Bronchial epithelial cell (primary cell): Measurements from ENCODE around the gene GRN. TPM values are rescaled to one million over a fixed set of nuclear protein-coding genes. Genes with fewer than 3 reads are reported as not detected.

Experiments
- DNase-seq: peaks from one replicate; pipeline ENCODE4 v3.0.0-alpha.2; 2010; ENCODE audit warnings: low read depth
- FAIRE-seq: peaks from 2 replicates; lab custom pipeline; 2011; peaks lifted over from hg19 to GRCh38; lab: Jason Lieb, UNC
- H3K27me3 ChIP-seq: 2 replicates; pipeline ENCODE4 v1.5.1; 2011; ENCODE audit warnings: low read length; ENCODE audit not compliant: control insufficient read depth, insufficient read depth
- H3K36me3 ChIP-seq: 2 replicates; pipeline ENCODE4 v1.5.1; 2011; ENCODE audit warnings: low read length; ENCODE audit not compliant: control insufficient read depth, insufficient read depth
- H3K4me3 ChIP-seq: 2 replicates; pipeline ENCODE4 v1.5.1; 2011; ENCODE audit warnings: mild to moderate bottlenecking, low read depth, low read length, control low read depth
- total RNA-seq: library from RNA; depleted of rRNA; stranded (reverse); fragments of >200 nt; gene quantifications from 2 replicates; pipeline ENCODE4 v1.2.1, GENCODE V29; 2014
- TF ChIP-seq, protein P1 (sequence below): IDR thresholded peaks from 2 replicates; pipeline ENCODE4 v1.5.1; 2011; ENCODE audit warnings: mild to moderate bottlenecking, moderate library complexity, low read length, control low read depth, inconsistent platforms; ENCODE audit not compliant: insufficient read depth, severe bottlenecking

The GRN gene
- total RNA-seq, 1 donor from 2014 or later = 200 TPM

DNA sequence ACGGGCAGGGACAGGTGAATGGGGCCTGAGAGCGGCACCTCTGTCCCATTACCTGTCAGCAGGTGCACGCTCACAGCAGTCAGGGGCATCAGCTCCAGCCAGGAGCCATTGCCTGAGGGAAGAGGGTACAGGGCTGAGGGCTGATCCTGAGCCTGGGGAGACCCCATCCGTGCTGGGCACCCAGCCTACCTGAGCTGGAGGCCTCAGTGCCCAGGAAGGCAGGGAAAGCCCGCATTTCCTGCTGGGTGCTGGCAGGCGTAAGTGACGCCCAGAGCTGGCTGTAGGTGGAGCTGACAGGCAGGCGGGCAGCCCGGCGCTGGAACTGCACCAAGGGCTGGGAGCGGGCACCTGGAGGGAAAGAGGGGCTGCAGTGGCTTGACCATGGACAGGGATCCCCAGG, 11.1 kb downstream of the GRN start:
- TF ChIP-seq, protein P1, sequence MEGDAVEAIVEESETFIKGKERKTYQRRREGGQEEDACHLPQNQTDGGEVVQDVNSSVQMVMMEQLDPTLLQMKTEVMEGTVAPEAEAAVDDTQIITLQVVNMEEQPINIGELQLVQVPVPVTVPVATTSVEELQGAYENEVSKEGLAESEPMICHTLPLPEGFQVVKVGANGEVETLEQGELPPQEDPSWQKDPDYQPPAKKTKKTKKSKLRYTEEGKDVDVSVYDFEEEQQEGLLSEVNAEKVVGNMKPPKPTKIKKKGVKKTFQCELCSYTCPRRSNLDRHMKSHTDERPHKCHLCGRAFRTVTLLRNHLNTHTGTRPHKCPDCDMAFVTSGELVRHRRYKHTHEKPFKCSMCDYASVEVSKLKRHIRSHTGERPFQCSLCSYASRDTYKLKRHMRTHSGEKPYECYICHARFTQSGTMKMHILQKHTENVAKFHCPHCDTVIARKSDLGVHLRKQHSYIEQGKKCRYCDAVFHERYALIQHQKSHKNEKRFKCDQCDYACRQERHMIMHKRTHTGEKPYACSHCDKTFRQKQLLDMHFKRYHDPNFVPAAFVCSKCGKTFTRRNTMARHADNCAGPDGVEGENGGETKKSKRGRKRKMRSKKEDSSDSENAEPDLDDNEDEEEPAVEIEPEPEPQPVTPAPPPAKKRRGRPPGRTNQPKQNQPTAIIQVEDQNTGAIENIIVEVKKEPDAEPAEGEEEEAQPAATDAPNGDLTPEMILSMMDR = no peak
- no peak overlapping the region for H3K4me3 ChIP-seq
- peaks cover 15% of the 10 kb centered on the region for H3K36me3 ChIP-seq
- no peak for DNase-seq
- no peak for FAIRE-seq
- no peaks in the 10 kb centered on the region for H3K27me3 ChIP-seq

DNA sequence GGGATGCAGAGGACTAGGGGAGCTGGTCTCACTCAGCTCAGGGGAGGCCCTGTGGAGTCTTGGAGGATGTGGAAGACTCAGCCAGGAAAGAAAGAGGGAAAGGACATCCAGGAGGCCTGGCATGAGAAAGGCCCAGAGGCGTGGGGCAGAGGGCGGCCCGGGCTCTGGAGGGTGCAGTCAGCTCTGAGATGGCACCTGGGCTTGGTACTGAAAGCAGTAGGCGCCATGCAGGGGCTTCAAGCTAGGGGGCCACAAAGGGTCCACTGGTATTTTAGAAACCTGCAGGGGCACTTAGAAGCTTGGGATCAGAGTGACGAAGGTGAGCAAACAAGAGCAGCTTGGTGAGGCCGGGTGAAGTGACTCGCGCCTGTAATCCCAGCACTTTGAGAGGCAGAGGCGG, 13.0 kb downstream of the GRN start:
- H3K4me3 ChIP-seq = no peak overlapping the region
- no peaks in the 10 kb centered on the region for H3K36me3 ChIP-seq
- FAIRE-seq (no peak), DNase-seq (no peak)
- H3K27me3 ChIP-seq = peaks cover 4% of the 10 kb centered on the region
- TF ChIP-seq, protein P1 = no peak

DNA sequence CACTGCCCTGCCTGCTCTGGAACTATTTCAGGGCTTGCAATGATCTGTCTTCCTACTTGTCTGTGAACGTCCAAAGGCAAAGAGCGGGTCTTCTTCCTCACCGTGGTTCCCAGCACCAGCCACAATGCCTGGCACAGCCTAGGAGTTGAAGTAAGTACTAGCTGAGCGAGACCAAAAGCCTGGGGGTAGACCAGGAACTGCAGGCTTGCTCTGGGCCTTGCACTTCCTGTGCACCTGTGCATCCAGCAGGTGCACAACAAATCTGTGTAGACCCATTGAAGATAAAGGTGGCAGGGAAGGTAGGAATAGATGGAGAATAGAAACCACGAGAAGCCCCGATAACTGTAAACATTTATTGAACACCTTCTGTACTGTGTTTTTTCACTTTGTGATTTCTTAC, 13.9 kb downstream of the GRN start:
- Histone ChIP-seq H3K27me3 (peaks cover 4% of the 10 kb centered on the region), H3K4me3 (no peak overlapping the region), H3K36me3 (no peaks in the 10 kb centered on the region)
- TF ChIP-seq, protein P1 = no peak
- FAIRE-seq (no peak), DNase-seq (no peak)

DNA sequence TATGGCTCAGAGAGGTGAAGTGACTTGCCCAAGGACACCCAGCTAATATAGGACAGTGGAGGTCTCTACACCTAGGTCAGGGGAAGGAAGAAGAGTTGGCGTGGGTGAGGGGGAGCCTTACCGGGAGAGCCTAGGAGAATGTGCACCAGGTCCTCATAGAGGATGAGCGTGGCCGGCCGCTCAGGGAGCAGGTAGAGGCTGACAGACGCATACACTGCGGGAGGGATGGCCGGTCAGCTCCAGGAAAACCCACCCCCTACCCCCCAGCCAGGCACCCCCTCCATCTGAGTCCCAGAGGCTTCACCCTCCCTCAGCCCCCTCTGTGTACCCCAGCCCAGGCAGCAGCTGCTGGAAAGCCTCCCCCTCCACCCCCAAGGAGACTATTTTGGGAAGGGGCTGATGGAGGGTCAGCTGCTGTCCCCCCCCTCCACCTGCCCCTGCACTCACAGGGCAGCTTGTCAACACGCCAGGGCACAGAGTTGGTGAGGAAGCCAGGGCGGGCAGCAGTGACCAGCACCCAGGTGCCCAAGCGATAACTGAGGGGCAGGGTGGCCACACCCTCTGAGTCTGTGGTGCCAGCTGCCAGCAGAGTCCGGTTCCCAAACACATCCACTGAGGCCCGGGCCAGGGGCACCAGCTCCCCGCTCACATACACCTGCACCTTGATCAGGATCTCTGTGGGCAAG, 14.5 kb downstream of the GRN start:
- Histone ChIP-seq H3K36me3 (no peaks in the 10 kb centered on the region), H3K27me3 (peaks cover 4% of the 10 kb centered on the region), H3K4me3 (no peak overlapping the region)
- no peak for DNase-seq
- no peak for FAIRE-seq
- TF ChIP-seq, protein P1 = no peak

DNA sequence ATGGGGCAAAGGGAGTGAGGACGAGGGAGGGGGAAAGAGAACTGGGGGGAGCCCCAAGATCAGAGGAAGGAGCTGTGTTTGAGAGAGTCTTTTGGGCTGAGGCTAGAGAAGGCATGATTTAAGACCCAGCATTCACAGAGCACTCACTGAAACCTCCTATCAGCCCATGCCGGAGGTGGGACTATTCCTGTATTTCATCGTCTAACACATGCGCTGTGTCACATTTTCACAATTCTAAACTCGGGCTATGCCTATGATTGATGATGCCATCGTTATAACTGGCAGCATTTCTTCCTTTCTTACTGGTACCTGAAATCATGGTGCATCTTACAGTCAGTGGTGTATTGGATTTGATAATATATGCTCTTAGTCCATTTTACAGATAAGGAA, 15.0 kb downstream of the GRN start:
- H3K4me3 ChIP-seq = no peak overlapping the region
- no peak for DNase-seq
- H3K36me3 ChIP-seq = no peaks in the 10 kb centered on the region
- H3K27me3 ChIP-seq = peaks cover 4% of the 10 kb centered on the region
- TF ChIP-seq, protein P1 = no peak
- FAIRE-seq = no peak

DNA sequence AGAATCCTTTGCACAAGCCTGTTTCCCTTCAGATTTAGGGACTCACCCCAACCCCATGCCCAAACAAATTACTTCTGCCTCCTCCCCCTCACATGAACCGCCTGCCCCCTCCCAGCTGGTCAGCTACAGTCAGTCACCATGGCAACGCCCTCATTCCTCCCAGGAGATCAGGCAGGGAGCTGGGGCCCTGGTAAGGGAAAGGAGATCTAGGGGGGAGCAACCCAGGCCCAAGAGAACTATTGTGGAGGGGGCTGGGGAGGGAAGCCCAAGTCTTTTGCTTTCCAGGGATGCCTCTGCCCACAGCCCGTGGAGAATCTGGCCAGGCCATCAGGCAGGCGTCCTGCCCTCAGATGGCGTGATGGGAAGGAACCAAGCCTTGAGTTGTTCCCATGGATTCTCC, 15.7 kb downstream of the GRN start:
- no peak overlapping the region for H3K4me3 ChIP-seq
- DNase-seq (no peak), FAIRE-seq (no peak)
- no peaks in the 10 kb centered on the region for H3K36me3 ChIP-seq
- peaks cover 4% of the 10 kb centered on the region for H3K27me3 ChIP-seq
- TF ChIP-seq, protein P1 = no peak
